WTC11 (cell line): ENCODE measurements around the gene SLC5A10. TPM values are rescaled to one million over a fixed set of nuclear protein-coding genes. Genes with fewer than 3 reads are reported as not detected.
"Not testable (repeated sequence)": the region's sequence is repeated elsewhere in the genome, so short reads cannot be mapped to it uniquely, and the experiment has no call there.

ENCODE experiments used
- ATAC-seq: fragments of 200-7000 bp; cut with Tn5 transposase; 2 replicates; pipeline ENCODE4 v1.10.0; 2021; ENCODE audit warnings: mild to moderate bottlenecking, moderate library complexity
- CTCF ChIA-PET: fragments of 300-600 bp; sonication (Branson Sonifier 250); formaldehyde crosslinking; loops from one replicate; lab custom pipeline; 2021; ENCODE audit warnings: antibody characterized with exemption; lab: Charles Lee
- POLR2A ChIA-PET: fragments of 350-600 bp; sonication (Branson Sonifier 250); formaldehyde crosslinking; loops from one replicate; lab custom pipeline; 2021; ENCODE audit warnings: antibody characterized with exemption; lab: Charles Lee
- DNase-seq: peaks from one replicate; pipeline ENCODE4 v3.0.0; 2021; ENCODE audit warnings: low spot score
- H3K27ac Mint-ChIP-seq: 2 replicates; pipeline ENCODE4 v1.8.0; 2021; ENCODE audit warnings: mixed read lengths
- H3K27me3 Mint-ChIP-seq: 2 replicates; pipeline ENCODE4 v1.8.0; 2021; ENCODE audit warnings: low read depth, mild to moderate bottlenecking, moderate library complexity, mixed read lengths
- H3K36me3 Mint-ChIP-seq: 2 replicates; pipeline ENCODE4 v1.8.0; 2021; ENCODE audit warnings: mixed read lengths
- H3K4me1 Mint-ChIP-seq: 2 replicates; pipeline ENCODE4 v1.8.0; 2022; ENCODE audit warnings: mixed read lengths
- H3K4me3 Mint-ChIP-seq: 2 replicates; pipeline ENCODE4 v1.8.0; 2021; ENCODE audit warnings: mild to moderate bottlenecking, moderate library complexity, mixed read lengths
- H3K9me3 Mint-ChIP-seq: 2 replicates; pipeline ENCODE4 v1.8.0; 2021; ENCODE audit warnings: mixed read lengths
- ATF3 ChIP-seq: sonication (generic); formaldehyde crosslinking; conservative IDR thresholded peaks from 2 replicates; pipeline ENCODE4 v1.8.1; 2022; ENCODE audit warnings: mild to moderate bottlenecking, missing genetic modification reagents
- ATF6 ChIP-seq: sonication (generic); formaldehyde crosslinking; IDR thresholded peaks from 2 replicates; pipeline ENCODE4 v1.8.1; 2023; ENCODE audit warnings: mild to moderate bottlenecking, missing genetic modification reagents
- CBFB ChIP-seq: sonication (generic); formaldehyde crosslinking; IDR thresholded peaks from 2 replicates; pipeline ENCODE4 v1.8.1; 2022; ENCODE audit warnings: mild to moderate bottlenecking, low read depth, missing genetic modification reagents
- FOXP1 ChIP-seq: sonication (generic); formaldehyde crosslinking; IDR thresholded peaks from 2 replicates; pipeline ENCODE4 v1.8.0; 2022; ENCODE audit warnings: missing genetic modification reagents, mild to moderate bottlenecking, moderate library complexity, borderline replicate concordance
- KAT7 ChIP-seq: sonication (generic); formaldehyde crosslinking; IDR thresholded peaks from 2 replicates; pipeline ENCODE4 v1.8.1; 2023; ENCODE audit warnings: missing genetic modification reagents, mild to moderate bottlenecking, borderline replicate concordance
- NFATC4 ChIP-seq: fragments of 250-450 bp; sonication (Bioruptor Pico); IDR thresholded peaks from 2 replicates; pipeline ENCODE4 v1.9.0; 2021; ENCODE audit warnings: mild to moderate bottlenecking
- PRDM15 ChIP-seq: sonication (generic); formaldehyde crosslinking; IDR thresholded peaks from 2 replicates; pipeline ENCODE4 v1.8.0; 2022; ENCODE audit warnings: missing genetic modification reagents
- PRRX2 ChIP-seq: fragments of 250-450 bp; sonication (Bioruptor Pico); IDR thresholded peaks from 2 replicates; pipeline ENCODE4 v1.8.0; 2021; ENCODE audit warnings: mild to moderate bottlenecking
- SMAD3 ChIP-seq: sonication (generic); formaldehyde crosslinking; IDR thresholded peaks from 2 replicates; pipeline ENCODE4 v1.8.0; 2022; ENCODE audit warnings: missing genetic modification reagents, mild to moderate bottlenecking, borderline replicate concordance
- TCF7 ChIP-seq: sonication (generic); formaldehyde crosslinking; IDR thresholded peaks from 2 replicates; pipeline ENCODE4 v1.8.0; 2022; ENCODE audit warnings: mild to moderate bottlenecking, low read depth, missing genetic modification reagents, moderate library complexity
- ZBTB21 ChIP-seq: sonication (generic); formaldehyde crosslinking; IDR thresholded peaks from 2 replicates; pipeline ENCODE4 v1.8.1; 2023; ENCODE audit warnings: mild to moderate bottlenecking, missing genetic modification reagents, borderline replicate concordance
- ZNF121 ChIP-seq: sonication (generic); formaldehyde crosslinking; IDR thresholded peaks from 2 replicates; pipeline ENCODE4 v1.8.0; 2023; ENCODE audit warnings: missing genetic modification reagents
- ZNF138 ChIP-seq: sonication (generic); formaldehyde crosslinking; conservative IDR thresholded peaks from 2 replicates; pipeline ENCODE4 v1.8.1; 2022; ENCODE audit warnings: mild to moderate bottlenecking, moderate library complexity, missing genetic modification reagents
- ZNF219 ChIP-seq: sonication (generic); formaldehyde crosslinking; IDR thresholded peaks from 2 replicates; pipeline ENCODE4 v1.8.0; 2023; ENCODE audit warnings: missing genetic modification reagents, mild to moderate bottlenecking, borderline replicate concordance
- ZNF423 ChIP-seq: fragments of 250-450 bp; sonication (Bioruptor Pico); IDR thresholded peaks from 2 replicates; pipeline ENCODE4 v2.1.2; 2022; ENCODE audit warnings: mild to moderate bottlenecking, moderate library complexity
- ZNF671 ChIP-seq: fragments of 250-450 bp; sonication (Bioruptor Pico); IDR thresholded peaks from 2 replicates; pipeline ENCODE4 v1.8.0; 2021; ENCODE audit warnings: mild to moderate bottlenecking
- total RNA-seq: library from RNA; stranded (reverse); gene quantifications from 3 replicates; pipeline ENCODE4 v1.2.3, GENCODE V29; 2021
- TF ChIP-seq, protein P1 (sequence below): sonication (generic); formaldehyde crosslinking; IDR thresholded peaks from 2 replicates; pipeline ENCODE4 v1.8.1; 2022; ENCODE audit warnings: low read depth, mild to moderate bottlenecking, moderate library complexity, missing genetic modification reagents, borderline replicate concordance

SLC5A10 gene
- total RNA-seq, 1 experiment from 2014 or later, result not detected

GRCh38 chr17:18921485-18921884, 30.5 kb upstream of the SLC5A10 start:
- ATAC-seq (no peak), DNase-seq (no peak)
- POLR2A ChIA-PET, result no interaction called here
- Mint-ChIP-seq H3K36me3 (peaks cover 33% of the 10 kb centered on the region), H3K4me1 (peaks cover 10% of the 10 kb centered on the region), H3K27ac (peak overlapping the region; percentile 38; the same call in 1 of the 2 replicates), H3K4me3 (no peak overlapping the region), H3K9me3 (no peaks in the 10 kb centered on the region), H3K27me3 (no peaks in the 10 kb centered on the region)
- TF ChIP-seq ZNF121 (CRISPR knock-in tag) (no peak), CBFB (CRISPR knock-in tag) (no peak), ZNF219 (CRISPR knock-in tag) (no peak), ZNF138 (CRISPR knock-in tag) (no peak), ZNF423 (CRISPR knock-in tag) (no peak), PRRX2 (CRISPR knock-in tag) (no peak), ATF3 (CRISPR knock-in tag) (no peak), ZBTB21 (CRISPR knock-in tag) (no peak), ATF6 (no peak), FOXP1 (CRISPR knock-in tag) (no peak), SMAD3 (CRISPR knock-in tag) (no peak), ZNF671 (no peak)
- CTCF ChIA-PET, result no interaction called here

GRCh38 chr17:18921912-18922451, 30.0 kb upstream of the SLC5A10 start:
- H3K36me3 Mint-ChIP-seq, result peaks cover 28% of the 10 kb centered on the region
- TF ChIP-seq, protein P1, sequence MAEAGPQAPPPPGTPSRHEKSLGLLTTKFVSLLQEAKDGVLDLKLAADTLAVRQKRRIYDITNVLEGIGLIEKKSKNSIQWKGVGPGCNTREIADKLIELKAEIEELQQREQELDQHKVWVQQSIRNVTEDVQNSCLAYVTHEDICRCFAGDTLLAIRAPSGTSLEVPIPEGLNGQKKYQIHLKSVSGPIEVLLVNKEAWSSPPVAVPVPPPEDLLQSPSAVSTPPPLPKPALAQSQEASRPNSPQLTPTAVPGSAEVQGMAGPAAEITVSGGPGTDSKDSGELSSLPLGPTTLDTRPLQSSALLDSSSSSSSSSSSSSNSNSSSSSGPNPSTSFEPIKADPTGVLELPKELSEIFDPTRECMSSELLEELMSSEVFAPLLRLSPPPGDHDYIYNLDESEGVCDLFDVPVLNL (CRISPR knock-in tag), result no peak
- TF ChIP-seq PRDM15 (CRISPR knock-in tag), result no peak
- no peak for TF ChIP-seq KAT7
- TF ChIP-seq TCF7 (CRISPR knock-in tag), result no peak
- TF ChIP-seq NFATC4, result no peak
- TF ChIP-seq, all 79 proteins: peak for 0
- ChIA-PET CTCF (no interaction called here), POLR2A (no interaction called here)
- no peaks in the 10 kb centered on the region for H3K27me3 Mint-ChIP-seq
- no peaks in the 10 kb centered on the region for H3K9me3 Mint-ChIP-seq
- no peak overlapping the region for H3K4me3 Mint-ChIP-seq
- peaks cover 10% of the 10 kb centered on the region for H3K4me1 Mint-ChIP-seq
- ATAC-seq, result no peak
- no peak for DNase-seq
- no peak overlapping the region for H3K27ac Mint-ChIP-seq

- ATAC-seq, H3K27ac Mint-ChIP-seq, H3K4me1 Mint-ChIP-seq, POLR2A ChIA-PET, H3K9me3 Mint-ChIP-seq, H3K27me3 Mint-ChIP-seq, DNase-seq, H3K4me3 Mint-ChIP-seq, CTCF ChIA-PET: not testable (repeated sequence)
- H3K36me3 Mint-ChIP-seq, result peaks cover 24% of the 10 kb centered on the region
Measured at GRCh38 chr17:18922596-18922995, 29.4 kb upstream of the SLC5A10 start.
